Parathyroid adenoma (tissue), 2 donors: Measurements from ENCODE around the gene HOXB3.

Source experiments
- H2AFZ ChIP-seq: fragments of 300-600 bp; sonication (generic); one replicate; pipeline ENCODE4 v1.7.0; 2017; ENCODE audit warnings: antibody characterized with exemption, mild to moderate bottlenecking
- H3K27ac ChIP-seq: fragments of 300-600 bp; sonication (generic); one replicate; pipeline ENCODE4 v1.7.0; 2017
- H3K27me3 ChIP-seq: fragments of 300-600 bp; sonication (generic); one replicate; pipeline ENCODE4 v1.7.0; 2017; ENCODE audit warnings: low read length; ENCODE audit not compliant: control insufficient read depth, insufficient read depth
- H3K36me3 ChIP-seq: fragments of 300-600 bp; sonication (generic); one replicate; pipeline ENCODE4 v1.7.0; 2017; ENCODE audit warnings: low read length; ENCODE audit not compliant: control insufficient read depth, insufficient read depth
- H3K4me1 ChIP-seq: fragments of 300-600 bp; sonication (generic); one replicate; pipeline ENCODE4 v1.7.0; 2017; ENCODE audit warnings: control low read depth
- H3K4me2 ChIP-seq: fragments of 300-600 bp; sonication (generic); one replicate; pipeline ENCODE4 v1.7.0; 2017; ENCODE audit warnings: low read length
- H3K4me3 ChIP-seq: fragments of 300-600 bp; sonication (generic); one replicate; pipeline ENCODE4 v1.7.0; 2017; ENCODE audit warnings: low read depth, low read length
- H3K79me2 ChIP-seq: fragments of 300-600 bp; sonication (generic); one replicate; pipeline ENCODE4 v1.7.0; 2017; ENCODE audit warnings: control low read depth
- H3K9ac ChIP-seq: fragments of 300-600 bp; sonication (generic); one replicate; pipeline ENCODE4 v1.7.0; 2017; ENCODE audit warnings: mild to moderate bottlenecking
- H3K9me3 ChIP-seq: fragments of 300-600 bp; sonication (generic); one replicate; pipeline ENCODE4 v1.7.0; 2017; ENCODE audit warnings: low read length; ENCODE audit not compliant: control insufficient read depth
- CTCF ChIP-seq: fragments of 300-600 bp; sonication (generic); IDR thresholded peaks from one replicate; pipeline ENCODE4 v1.7.0; 2017; ENCODE audit warnings: antibody characterized with exemption, mild to moderate bottlenecking
- donor health status: primary hyperparathyroidism.

The HOXB3 gene

GRCh38 chr17:48584223-48584741, 5.8 kb downstream of the HOXB3 start:
- H3K27ac ChIP-seq, result no peak overlapping the region
- H3K4me1 ChIP-seq, result no peaks in the 10 kb centered on the region
- H3K27me3 ChIP-seq, result no peaks in the 10 kb centered on the region
- H3K36me3 ChIP-seq, result no peaks in the 10 kb centered on the region
- no peak overlapping the region for H3K9ac ChIP-seq
- no peak overlapping the region for H2AFZ ChIP-seq
- no peaks in the 10 kb centered on the region for H3K79me2 ChIP-seq
- H3K9me3 ChIP-seq, result no peaks in the 10 kb centered on the region
- no peak overlapping the region for H3K4me2 ChIP-seq
- H3K4me3 ChIP-seq, result no peak overlapping the region
- no peak for TF ChIP-seq CTCF

- no peak for TF ChIP-seq CTCF
- Histone ChIP-seq H3K36me3 (no peaks in the 10 kb centered on the region), H3K79me2 (no peaks in the 10 kb centered on the region), H3K27ac (no peak overlapping the region), H3K4me1 (no peaks in the 10 kb centered on the region), H2AFZ (no peak overlapping the region), H3K9ac (no peak overlapping the region), H3K27me3 (no peaks in the 10 kb centered on the region), H3K4me3 (no peak overlapping the region), H3K4me2 (no peak overlapping the region), H3K9me3 (no peaks in the 10 kb centered on the region)
These were observed 6.3 kb downstream of the HOXB3 start for GRCh38 chr17:48583708-48584222.

- H3K27ac ChIP-seq, result no peak overlapping the region
- H3K79me2 ChIP-seq, result no peaks in the 10 kb centered on the region
- H3K27me3 ChIP-seq, result no peaks in the 10 kb centered on the region
- H2AFZ ChIP-seq, result no peak overlapping the region
- peak overlapping the region; percentile 77 for H3K4me2 ChIP-seq
- H3K36me3 ChIP-seq, result no peaks in the 10 kb centered on the region
- H3K9me3 ChIP-seq, result no peaks in the 10 kb centered on the region
- TF ChIP-seq CTCF, result no peak
- no peaks in the 10 kb centered on the region for H3K4me1 ChIP-seq
- peak overlapping the region; percentile 68 for H3K4me3 ChIP-seq
- H3K9ac ChIP-seq, result no peak overlapping the region
These were observed 7.3 kb downstream of the HOXB3 start for GRCh38 chr17:48582750-48583069.

GRCh38 chr17:48579760-48580554, 10.1 kb downstream of the HOXB3 start:
- Histone ChIP-seq H3K4me3 (no peak overlapping the region), H3K27me3 (no peaks in the 10 kb centered on the region)

More at GRCh38 chr17:48579760-48580554, 10.1 kb downstream of the HOXB3 start:
- Histone ChIP-seq H3K9me3 (no peaks in the 10 kb centered on the region), H3K9ac (no peak overlapping the region), H3K79me2 (no peaks in the 10 kb centered on the region), H3K4me2 (peak overlapping the region; percentile 77), H3K36me3 (no peaks in the 10 kb centered on the region), H2AFZ (no peak overlapping the region), H3K4me1 (no peaks in the 10 kb centered on the region), H3K27ac (no peak overlapping the region)
- no peak for TF ChIP-seq CTCF
